WTC11 (cell line): ENCODE measurements around the gene FNDC11. TPM values are rescaled to one million over a fixed set of nuclear protein-coding genes. Genes with fewer than 3 reads are reported as not detected.

Experiments
- ATAC-seq: fragments of 200-7000 bp; cut with Tn5 transposase; 2 replicates; pipeline ENCODE4 v1.10.0; 2021; ENCODE audit warnings: mild to moderate bottlenecking, moderate library complexity
- CTCF ChIA-PET: fragments of 300-600 bp; sonication (Branson Sonifier 250); formaldehyde crosslinking; loops from one replicate; lab custom pipeline; 2021; ENCODE audit warnings: antibody characterized with exemption; lab: Charles Lee
- POLR2A ChIA-PET: fragments of 350-600 bp; sonication (Branson Sonifier 250); formaldehyde crosslinking; loops from one replicate; lab custom pipeline; 2021; ENCODE audit warnings: antibody characterized with exemption; lab: Charles Lee
- DNase-seq: peaks from one replicate; pipeline ENCODE4 v3.0.0; 2021; ENCODE audit warnings: low spot score
- H3K27ac Mint-ChIP-seq: 2 replicates; pipeline ENCODE4 v1.8.0; 2021; ENCODE audit warnings: mixed read lengths
- H3K27me3 Mint-ChIP-seq: 2 replicates; pipeline ENCODE4 v1.8.0; 2021; ENCODE audit warnings: low read depth, mild to moderate bottlenecking, moderate library complexity, mixed read lengths
- H3K36me3 Mint-ChIP-seq: 2 replicates; pipeline ENCODE4 v1.8.0; 2021; ENCODE audit warnings: mixed read lengths
- H3K4me1 Mint-ChIP-seq: 2 replicates; pipeline ENCODE4 v1.8.0; 2022; ENCODE audit warnings: mixed read lengths
- H3K4me3 Mint-ChIP-seq: 2 replicates; pipeline ENCODE4 v1.8.0; 2021; ENCODE audit warnings: mild to moderate bottlenecking, moderate library complexity, mixed read lengths
- H3K9me3 Mint-ChIP-seq: 2 replicates; pipeline ENCODE4 v1.8.0; 2021; ENCODE audit warnings: mixed read lengths
- FOXP1 ChIP-seq: sonication (generic); formaldehyde crosslinking; IDR thresholded peaks from 2 replicates; pipeline ENCODE4 v1.8.0; 2022; ENCODE audit warnings: missing genetic modification reagents, mild to moderate bottlenecking, moderate library complexity, borderline replicate concordance
- GRHL2 ChIP-seq: fragments of 250-450 bp; sonication (Bioruptor Pico); IDR thresholded peaks from 2 replicates; pipeline ENCODE4 v1.8.0; 2022; ENCODE audit warnings: mild to moderate bottlenecking, moderate library complexity; ENCODE audit not compliant: insufficient replicate concordance, severe bottlenecking
- JUN ChIP-seq: sonication (generic); formaldehyde crosslinking; IDR thresholded peaks from 2 replicates; pipeline ENCODE4 v1.8.0; 2023; ENCODE audit warnings: mild to moderate bottlenecking, missing genetic modification reagents
- NFE2L1 ChIP-seq: sonication (generic); formaldehyde crosslinking; IDR thresholded peaks from 2 replicates; pipeline ENCODE4 v1.8.1; 2023; ENCODE audit warnings: missing genetic modification reagents
- NFYB ChIP-seq: sonication (generic); formaldehyde crosslinking; conservative IDR thresholded peaks from 2 replicates; pipeline ENCODE4 v1.8.0; 2022; ENCODE audit warnings: low read depth, missing genetic modification reagents
- NR1H2 ChIP-seq: sonication (generic); formaldehyde crosslinking; IDR thresholded peaks from 2 replicates; pipeline ENCODE4 v1.9.0; 2021; ENCODE audit warnings: mild to moderate bottlenecking, moderate library complexity, missing genetic modification reagents
- SOX15 ChIP-seq: fragments of 250-450 bp; sonication (Bioruptor Pico); IDR thresholded peaks from 2 replicates; pipeline ENCODE4 v1.9.0; 2021; ENCODE audit warnings: mild to moderate bottlenecking
- TEAD1 ChIP-seq: sonication (generic); formaldehyde crosslinking; IDR thresholded peaks from 2 replicates; pipeline ENCODE4 v1.8.0; 2022; ENCODE audit warnings: mild to moderate bottlenecking, missing genetic modification reagents
- ZNF317 ChIP-seq: sonication (generic); formaldehyde crosslinking; IDR thresholded peaks from 2 replicates; pipeline ENCODE4 v1.8.1; 2023; ENCODE audit warnings: low read depth, mild to moderate bottlenecking, moderate library complexity, missing genetic modification reagents, borderline replicate concordance
- ZNF396 ChIP-seq: fragments of 250-450 bp; sonication (Bioruptor Pico); IDR thresholded peaks from 2 replicates; pipeline ENCODE4 v1.8.0; 2021; ENCODE audit warnings: mild to moderate bottlenecking, moderate library complexity, borderline replicate concordance
- ZNF416 ChIP-seq: fragments of 250-450 bp; sonication (Bioruptor Pico); IDR thresholded peaks from 2 replicates; pipeline ENCODE4 v1.9.0; 2021; ENCODE audit warnings: mild to moderate bottlenecking, inconsistent platforms
- total RNA-seq: library from RNA; stranded (reverse); gene quantifications from 3 replicates; pipeline ENCODE4 v1.2.3, GENCODE V29; 2021
- TF ChIP-seq, protein P1 (sequence below): sonication (generic); formaldehyde crosslinking; conservative IDR thresholded peaks from 2 replicates; pipeline ENCODE4 v1.8.1; 2023; ENCODE audit warnings: mild to moderate bottlenecking, low read depth, missing genetic modification reagents, moderate library complexity
- TF ChIP-seq, protein P2 (sequence below): sonication (generic); formaldehyde crosslinking; IDR thresholded peaks from 2 replicates; pipeline ENCODE4 v1.8.0; 2022; ENCODE audit warnings: mild to moderate bottlenecking, missing genetic modification reagents
- TF ChIP-seq, protein P3 (sequence below): sonication (generic); formaldehyde crosslinking; IDR thresholded peaks from 2 replicates; pipeline ENCODE4 v1.8.1; 2022; ENCODE audit warnings: missing genetic modification reagents, borderline replicate concordance
- TF ChIP-seq, protein P4 (sequence below): sonication (generic); formaldehyde crosslinking; IDR thresholded peaks from 2 replicates; pipeline ENCODE4 v1.8.1; 2022; ENCODE audit warnings: low read depth, mild to moderate bottlenecking, moderate library complexity, missing genetic modification reagents, borderline replicate concordance
- TF ChIP-seq, protein P5 (sequence below): sonication (generic); formaldehyde crosslinking; IDR thresholded peaks from 2 replicates; pipeline ENCODE4 v1.8.1; 2022; ENCODE audit warnings: mild to moderate bottlenecking, moderate library complexity, missing genetic modification reagents
- TF ChIP-seq, protein P6 (sequence below): sonication (generic); formaldehyde crosslinking; IDR thresholded peaks from 2 replicates; pipeline ENCODE4 v1.8.1; 2023; ENCODE audit warnings: mild to moderate bottlenecking, moderate library complexity, missing genetic modification reagents

Gene FNDC11
- total RNA-seq, 1 experiment from 2014 or later: 3.8 TPM

DNA sequence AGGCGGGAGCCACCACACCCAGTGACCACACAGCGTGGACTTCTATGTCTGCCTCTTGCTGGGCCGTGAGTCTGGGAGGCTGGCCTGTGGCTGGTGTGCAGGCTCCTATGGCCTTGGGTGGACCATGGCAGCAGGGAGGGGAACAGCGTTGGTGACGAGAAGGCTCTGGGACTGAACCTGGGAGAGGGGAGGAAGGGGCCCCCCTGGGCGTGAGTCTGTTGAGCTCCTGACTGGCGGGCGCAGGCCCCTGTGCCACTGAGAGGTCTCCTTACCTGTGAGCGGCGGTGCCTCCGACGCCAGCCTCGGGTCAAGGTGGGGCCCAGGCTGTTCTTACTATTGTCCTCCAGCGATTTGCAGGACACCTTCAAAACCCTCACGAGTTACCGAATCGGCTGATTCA lies 32.8 kb downstream of the FNDC11 start (continued):
- TF ChIP-seq, protein P1, sequence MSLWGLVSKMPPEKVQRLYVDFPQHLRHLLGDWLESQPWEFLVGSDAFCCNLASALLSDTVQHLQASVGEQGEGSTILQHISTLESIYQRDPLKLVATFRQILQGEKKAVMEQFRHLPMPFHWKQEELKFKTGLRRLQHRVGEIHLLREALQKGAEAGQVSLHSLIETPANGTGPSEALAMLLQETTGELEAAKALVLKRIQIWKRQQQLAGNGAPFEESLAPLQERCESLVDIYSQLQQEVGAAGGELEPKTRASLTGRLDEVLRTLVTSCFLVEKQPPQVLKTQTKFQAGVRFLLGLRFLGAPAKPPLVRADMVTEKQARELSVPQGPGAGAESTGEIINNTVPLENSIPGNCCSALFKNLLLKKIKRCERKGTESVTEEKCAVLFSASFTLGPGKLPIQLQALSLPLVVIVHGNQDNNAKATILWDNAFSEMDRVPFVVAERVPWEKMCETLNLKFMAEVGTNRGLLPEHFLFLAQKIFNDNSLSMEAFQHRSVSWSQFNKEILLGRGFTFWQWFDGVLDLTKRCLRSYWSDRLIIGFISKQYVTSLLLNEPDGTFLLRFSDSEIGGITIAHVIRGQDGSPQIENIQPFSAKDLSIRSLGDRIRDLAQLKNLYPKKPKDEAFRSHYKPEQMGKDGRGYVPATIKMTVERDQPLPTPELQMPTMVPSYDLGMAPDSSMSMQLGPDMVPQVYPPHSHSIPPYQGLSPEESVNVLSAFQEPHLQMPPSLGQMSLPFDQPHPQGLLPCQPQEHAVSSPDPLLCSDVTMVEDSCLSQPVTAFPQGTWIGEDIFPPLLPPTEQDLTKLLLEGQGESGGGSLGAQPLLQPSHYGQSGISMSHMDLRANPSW (CRISPR knock-in tag): no peak
- TF ChIP-seq, protein P2, sequence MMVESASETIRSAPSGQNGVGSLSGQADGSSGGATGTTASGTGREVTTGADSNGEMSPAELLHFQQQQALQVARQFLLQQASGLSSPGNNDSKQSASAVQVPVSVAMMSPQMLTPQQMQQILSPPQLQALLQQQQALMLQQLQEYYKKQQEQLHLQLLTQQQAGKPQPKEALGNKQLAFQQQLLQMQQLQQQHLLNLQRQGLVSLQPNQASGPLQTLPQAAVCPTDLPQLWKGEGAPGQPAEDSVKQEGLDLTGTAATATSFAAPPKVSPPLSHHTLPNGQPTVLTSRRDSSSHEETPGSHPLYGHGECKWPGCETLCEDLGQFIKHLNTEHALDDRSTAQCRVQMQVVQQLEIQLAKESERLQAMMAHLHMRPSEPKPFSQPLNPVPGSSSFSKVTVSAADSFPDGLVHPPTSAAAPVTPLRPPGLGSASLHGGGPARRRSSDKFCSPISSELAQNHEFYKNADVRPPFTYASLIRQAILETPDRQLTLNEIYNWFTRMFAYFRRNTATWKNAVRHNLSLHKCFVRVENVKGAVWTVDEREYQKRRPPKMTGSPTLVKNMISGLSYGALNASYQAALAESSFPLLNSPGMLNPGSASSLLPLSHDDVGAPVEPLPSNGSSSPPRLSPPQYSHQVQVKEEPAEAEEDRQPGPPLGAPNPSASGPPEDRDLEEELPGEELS (CRISPR knock-in tag): no peak
- no peak for TF ChIP-seq NR1H2

DNA sequence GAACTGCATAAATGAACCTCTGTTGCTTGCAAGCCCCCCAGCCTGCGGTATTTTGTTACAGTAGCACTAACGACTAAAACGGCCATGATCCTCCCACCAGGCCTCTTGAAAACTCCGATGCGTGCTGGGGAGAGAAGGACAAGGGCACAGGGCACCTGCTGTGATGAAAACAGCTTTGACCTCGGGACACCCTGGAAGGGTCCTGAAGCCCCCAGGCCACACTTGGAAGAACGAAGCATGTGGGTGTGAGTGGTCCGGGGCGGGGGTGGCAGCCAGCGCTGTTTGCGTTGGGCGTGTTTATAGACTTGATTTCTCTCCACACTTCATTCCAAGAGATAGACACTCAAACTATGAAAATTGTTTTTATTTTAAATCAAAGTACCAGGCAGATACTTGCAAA lies 33.3 kb downstream of the FNDC11 start:
- ChIA-PET CTCF (interaction anchor here (1.5 kb wide), 1 partner anchor 49 kb away, joined by 9 read pairs; no protein-coding TSS in a partner anchor), POLR2A (no interaction called here)
- TF ChIP-seq NFYB: no peak
- TF ChIP-seq SOX15 (CRISPR knock-in tag): no peak
- H3K4me1 Mint-ChIP-seq: no peaks in the 10 kb centered on the region
- no peaks in the 10 kb centered on the region for H3K9me3 Mint-ChIP-seq
- peaks cover 7% of the 10 kb centered on the region for H3K36me3 Mint-ChIP-seq
- ATAC-seq (no peak), DNase-seq (no peak)
- H3K27me3 Mint-ChIP-seq: no peaks in the 10 kb centered on the region
- H3K4me3 Mint-ChIP-seq: no peak overlapping the region
- 0 out of 2 replicates have a peak overlapping the region, but pooled peaks have one; percentile 20 for H3K27ac Mint-ChIP-seq

DNA sequence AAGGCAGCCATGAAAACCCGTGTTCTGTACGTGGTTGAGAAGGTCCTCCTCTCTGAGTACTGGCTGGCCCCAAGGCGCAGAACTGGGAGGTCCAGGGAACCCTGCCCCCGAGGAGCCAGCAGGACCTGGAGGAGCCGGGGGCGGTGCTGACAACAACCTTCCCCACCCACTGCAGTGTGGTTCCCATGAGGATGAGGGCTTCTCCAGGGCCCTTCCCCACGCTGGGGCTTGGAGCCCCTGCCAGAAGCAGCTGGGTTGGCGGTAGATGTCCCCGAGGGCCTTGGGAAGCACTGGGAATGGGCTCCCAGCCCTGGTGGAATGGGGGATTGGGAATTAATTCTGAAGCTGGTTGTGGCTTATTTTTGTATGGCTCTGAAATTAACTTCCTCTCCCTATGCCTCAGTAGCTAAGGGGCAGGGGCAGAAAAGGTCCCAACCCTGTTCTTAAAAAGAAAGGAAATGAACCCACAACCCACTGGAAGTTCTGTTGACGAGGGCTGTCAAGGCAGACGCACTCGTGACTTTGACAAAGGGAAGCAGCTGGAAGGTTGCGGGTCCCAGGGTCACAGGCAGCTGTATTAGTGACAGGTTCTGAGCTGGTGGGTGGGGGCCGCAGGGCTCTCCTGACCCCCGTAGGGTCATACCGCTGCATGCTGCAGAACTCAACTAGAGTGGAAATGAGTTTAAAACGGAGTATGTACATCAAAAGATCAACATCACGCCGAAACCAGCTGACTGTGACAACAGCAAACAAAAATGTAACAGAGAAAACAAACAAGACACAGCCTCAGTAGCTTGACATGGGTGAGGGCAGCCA lies 34.0 kb downstream of the FNDC11 start:
- H3K4me1 Mint-ChIP-seq: no peaks in the 10 kb centered on the region

More for the DNA sequence above, 34.0 kb downstream of the FNDC11 start:
- no peak for TF ChIP-seq NFE2L1 (CRISPR knock-in tag)
- TF ChIP-seq, protein P3, sequence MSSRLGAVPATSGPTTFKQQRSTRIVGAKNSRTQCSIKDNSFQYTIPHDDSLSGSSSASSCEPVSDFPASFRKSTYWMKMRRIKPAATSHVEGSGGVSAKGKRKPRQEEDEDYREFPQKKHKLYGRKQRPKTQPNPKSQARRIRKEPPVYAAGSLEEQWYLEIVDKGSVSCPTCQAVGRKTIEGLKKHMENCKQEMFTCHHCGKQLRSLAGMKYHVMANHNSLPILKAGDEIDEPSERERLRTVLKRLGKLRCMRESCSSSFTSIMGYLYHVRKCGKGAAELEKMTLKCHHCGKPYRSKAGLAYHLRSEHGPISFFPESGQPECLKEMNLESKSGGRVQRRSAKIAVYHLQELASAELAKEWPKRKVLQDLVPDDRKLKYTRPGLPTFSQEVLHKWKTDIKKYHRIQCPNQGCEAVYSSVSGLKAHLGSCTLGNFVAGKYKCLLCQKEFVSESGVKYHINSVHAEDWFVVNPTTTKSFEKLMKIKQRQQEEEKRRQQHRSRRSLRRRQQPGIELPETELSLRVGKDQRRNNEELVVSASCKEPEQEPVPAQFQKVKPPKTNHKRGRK (CRISPR knock-in tag): no peak
- TF ChIP-seq, protein P4, sequence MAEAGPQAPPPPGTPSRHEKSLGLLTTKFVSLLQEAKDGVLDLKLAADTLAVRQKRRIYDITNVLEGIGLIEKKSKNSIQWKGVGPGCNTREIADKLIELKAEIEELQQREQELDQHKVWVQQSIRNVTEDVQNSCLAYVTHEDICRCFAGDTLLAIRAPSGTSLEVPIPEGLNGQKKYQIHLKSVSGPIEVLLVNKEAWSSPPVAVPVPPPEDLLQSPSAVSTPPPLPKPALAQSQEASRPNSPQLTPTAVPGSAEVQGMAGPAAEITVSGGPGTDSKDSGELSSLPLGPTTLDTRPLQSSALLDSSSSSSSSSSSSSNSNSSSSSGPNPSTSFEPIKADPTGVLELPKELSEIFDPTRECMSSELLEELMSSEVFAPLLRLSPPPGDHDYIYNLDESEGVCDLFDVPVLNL (CRISPR knock-in tag): no peak
- TF ChIP-seq TEAD1 (CRISPR knock-in tag): no peak
- no peak for TF ChIP-seq ZNF396 (CRISPR knock-in tag)
- TF ChIP-seq, protein P5, sequence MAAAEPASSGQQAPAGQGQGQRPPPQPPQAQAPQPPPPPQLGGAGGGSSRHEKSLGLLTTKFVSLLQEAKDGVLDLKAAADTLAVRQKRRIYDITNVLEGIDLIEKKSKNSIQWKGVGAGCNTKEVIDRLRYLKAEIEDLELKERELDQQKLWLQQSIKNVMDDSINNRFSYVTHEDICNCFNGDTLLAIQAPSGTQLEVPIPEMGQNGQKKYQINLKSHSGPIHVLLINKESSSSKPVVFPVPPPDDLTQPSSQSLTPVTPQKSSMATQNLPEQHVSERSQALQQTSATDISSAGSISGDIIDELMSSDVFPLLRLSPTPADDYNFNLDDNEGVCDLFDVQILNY (CRISPR knock-in tag): no peak
- TF ChIP-seq NFYB: no peak
- TF ChIP-seq ZNF416: no peak
- TF ChIP-seq, protein P6, sequence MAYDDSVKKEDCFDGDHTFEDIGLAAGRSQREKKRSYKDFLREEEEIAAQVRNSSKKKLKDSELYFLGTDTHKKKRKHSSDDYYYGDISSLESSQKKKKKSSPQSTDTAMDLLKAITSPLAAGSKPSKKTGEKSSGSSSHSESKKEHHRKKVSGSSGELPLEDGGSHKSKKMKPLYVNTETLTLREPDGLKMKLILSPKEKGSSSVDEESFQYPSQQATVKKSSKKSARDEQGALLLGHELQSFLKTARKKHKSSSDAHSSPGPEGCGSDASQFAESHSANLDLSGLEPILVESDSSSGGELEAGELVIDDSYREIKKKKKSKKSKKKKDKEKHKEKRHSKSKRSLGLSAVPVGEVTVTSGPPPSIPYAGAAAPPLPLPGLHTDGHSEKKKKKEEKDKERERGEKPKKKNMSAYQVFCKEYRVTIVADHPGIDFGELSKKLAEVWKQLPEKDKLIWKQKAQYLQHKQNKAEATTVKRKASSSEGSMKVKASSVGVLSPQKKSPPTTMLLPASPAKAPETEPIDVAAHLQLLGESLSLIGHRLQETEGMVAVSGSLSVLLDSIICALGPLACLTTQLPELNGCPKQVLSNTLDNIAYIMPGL: no peak
- no peak for TF ChIP-seq JUN (CRISPR knock-in tag)
- no peak for TF ChIP-seq GRHL2
- TF ChIP-seq ZNF317 (CRISPR knock-in tag): no peak
- TF ChIP-seq FOXP1 (CRISPR knock-in tag): no peak
- ChIA-PET CTCF (interaction anchor here (1.5 kb wide), 1 partner anchor 50 kb away, joined by 9 read pairs; no protein-coding TSS in a partner anchor), POLR2A (no interaction called here)
- peak overlapping the region; percentile 41; the same call in 1 of the 2 replicates for H3K27ac Mint-ChIP-seq
- H3K4me3 Mint-ChIP-seq: no peak overlapping the region
- no peaks in the 10 kb centered on the region for H3K27me3 Mint-ChIP-seq
- peaks cover 7% of the 10 kb centered on the region for H3K36me3 Mint-ChIP-seq
- no peaks in the 10 kb centered on the region for H3K9me3 Mint-ChIP-seq
- DNase-seq (no peak), ATAC-seq (no peak)
